ENCODE data around the gene EMC9. TPM values are rescaled to one million over a fixed set of nuclear protein-coding genes. Genes with fewer than 3 reads are reported as not detected.
A peak's percentile ranks its signal among the peaks of the same experiment; 100 is the strongest.

Gene EMC9
- total RNA-seq, result 10 to 100 TPM in 1 of 2 donors, 1 to 10 TPM in 1; 9.9 to 21.1 TPM

- intact Hi-C loops (cut with DNase I), result no loop called here
- H3K4me3 ChIP-seq, result peak within 1 kb of the TSS; percentile 54 to 55
- peaks cover 0 to 11% of the 10 kb centered on the region in 2 donors for H3K36me3 ChIP-seq (replicated peaks in 1 of 2; ENCODE audit: insufficient read depth in 1 of 2, low read depth in 2 of 2)
- peak within 1 kb of the TSS; percentile 75 to 90 (median 80) for H3K27ac ChIP-seq
- 0% methylated on average over 6 to 64 of the region's 65 CpGs for WGBS, 2 donors
- H3K27me3 ChIP-seq, result no peaks in the 10 kb centered on the region
- TF ChIP-seq CTCF (IDR thresholded peaks at IDR 0.05), result peak; percentile 48 to 88 (median 86)
- TF ChIP-seq POLR2A (IDR thresholded peaks at IDR 0.05), result peak; percentile 74 to 85 (median 79)
- ATAC-seq, result peak; percentile 92
- peaks cover 58% of the 10 kb centered on the region for H3K4me1 ChIP-seq
- no peaks in the 10 kb centered on the region for H3K9me3 ChIP-seq
- peak; percentile 100 for DNase-seq
These were observed at the start of gene EMC9 for GRCh38 chr14:24141097-24141880. EMC9 (minus strand) TSS chr14:24141591; CDS start chr14:24141304, 287 bp downstream.

- Histone ChIP-seq H3K4me1 (peaks cover 50% of the 10 kb centered on the region), H3K27ac (no peak overlapping the region), H3K36me3 (replicated peaks in 1 of 2; ENCODE audit: insufficient read depth in 1 of 2, low read depth in 2 of 2) (peaks cover 0 to 3% of the 10 kb centered on the region in 2 donors), H3K9me3 (no peaks in the 10 kb centered on the region), H3K27me3 (no peaks in the 10 kb centered on the region), H3K4me3 (no peak overlapping the region)
- DNase-seq, result no peak
- TF ChIP-seq CTCF (IDR thresholded peaks at IDR 0.05) (no peak), POLR2A (IDR thresholded peaks at IDR 0.05) (no peak)
- no peak for ATAC-seq
- intact Hi-C loops (cut with DNase I), result no loop called here
- 83 to 88% methylated on average over 7 to 10 of the region's 10 CpGs for WGBS, 2 donors
These were observed 49.0 kb upstream of the EMC9 start for GRCh38 chr14:24190416-24190815.

- Histone ChIP-seq H3K27ac (peak overlapping the region in 2 of 4 donors; percentile 15 to 87), H3K27me3 (no peaks in the 10 kb centered on the region), H3K36me3 (replicated peaks in 1 of 2; ENCODE audit: insufficient read depth in 1 of 2, low read depth in 2 of 2) (peaks cover 0 to 6% of the 10 kb centered on the region in 2 donors), H3K4me1 (peaks cover 45% of the 10 kb centered on the region), H3K4me3 (no peak overlapping the region), H3K9me3 (no peaks in the 10 kb centered on the region)
- DNase-seq (no peak), ATAC-seq (no peak)
- no peak for TF ChIP-seq CTCF (IDR thresholded peaks at IDR 0.05)
- TF ChIP-seq POLR2A (IDR thresholded peaks at IDR 0.05), result no peak
- WGBS, 2 donors, result 84 to 90% methylated on average over 9 of the region's 9 CpGs
- intact Hi-C loops (cut with DNase I), result no loop called here
These were observed 48.1 kb upstream of the EMC9 start for GRCh38 chr14:24189460-24189859.

DNA sequence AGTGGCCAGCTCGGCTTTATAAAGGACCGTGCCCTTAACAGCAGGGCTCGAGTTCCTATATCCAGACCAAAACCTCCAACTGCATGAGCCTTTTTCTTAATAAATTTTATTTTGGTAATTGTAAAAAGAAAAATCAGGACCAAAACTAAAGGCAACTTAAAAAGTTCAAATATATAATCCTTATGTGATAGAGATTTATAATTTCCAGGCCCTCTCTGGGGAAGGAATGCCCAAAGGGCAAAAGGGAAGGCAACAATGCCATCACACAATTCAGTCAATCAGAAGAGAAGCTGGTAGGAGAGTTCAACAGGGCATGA is 47.6 kb upstream of the EMC9 start:
- Histone ChIP-seq H3K4me3 (no peak overlapping the region), H3K27ac (peak overlapping the region in 3 of 4 donors; percentile 15 to 87 (median 79)), H3K27me3 (no peaks in the 10 kb centered on the region), H3K4me1 (peaks cover 41% of the 10 kb centered on the region), H3K36me3 (replicated peaks in 1 of 2; ENCODE audit: insufficient read depth in 1 of 2, low read depth in 2 of 2) (peaks cover 0 to 10% of the 10 kb centered on the region in 2 donors), H3K9me3 (no peaks in the 10 kb centered on the region)
- DNase-seq (no peak), ATAC-seq (no peak)
- TF ChIP-seq POLR2A (IDR thresholded peaks at IDR 0.05) (no peak), CTCF (IDR thresholded peaks at IDR 0.05) (no peak)
- intact Hi-C loops (cut with DNase I), result no loop called here
- 0% methylated on average over 3 of the region's 3 CpGs for WGBS, 2 donors
